ENCODE results near the gene TBC1D23. TPM values are rescaled to one million over a fixed set of nuclear protein-coding genes. Genes with fewer than 3 reads are reported as not detected.
"Not testable (repeated sequence)": the region's sequence is repeated elsewhere in the genome, so short reads cannot be mapped to it uniquely, and the experiment has no call there.

Gene TBC1D23
- total RNA-seq, 1 donor from 2014 or later: 41.9 TPM

GRCh38 chr3:100316641-100317069, 55.9 kb downstream of the TBC1D23 start:
- H3K4me1 ChIP-seq: peaks cover 5% of the 10 kb centered on the region
- peak; percentile 60 for TF ChIP-seq CTCF (IDR thresholded peaks at IDR 0.05)
- no peak for DNase-seq
- no peaks in the 10 kb centered on the region for H3K9me3 ChIP-seq
- H3K27ac ChIP-seq: no peak overlapping the region
- peak; percentile 69 to 76 for ATAC-seq
- H3K36me3 ChIP-seq: peaks cover 53% of the 10 kb centered on the region
- H3K4me3 ChIP-seq: no peak overlapping the region
- intact Hi-C loops (cut with DNase I): no loop called here
- no peaks in the 10 kb centered on the region for H3K27me3 ChIP-seq (ENCODE audit: low read depth)

GRCh38 chr3:100317912-100318311, 57.1 kb downstream of the TBC1D23 start:
- H3K36me3 ChIP-seq: peaks cover 42% of the 10 kb centered on the region
- H3K27ac ChIP-seq: no peak overlapping the region
- no peaks in the 10 kb centered on the region for H3K27me3 ChIP-seq (ENCODE audit: low read depth)
- ATAC-seq: no peak
- no peaks in the 10 kb centered on the region for H3K9me3 ChIP-seq
- intact Hi-C loops (cut with DNase I): no loop called here
- peaks cover 5% of the 10 kb centered on the region for H3K4me1 ChIP-seq
- H3K4me3 ChIP-seq: no peak overlapping the region
- no peak for TF ChIP-seq CTCF (IDR thresholded peaks at IDR 0.05)
- DNase-seq: no peak

- no peak for ATAC-seq
- Histone ChIP-seq H3K27ac (no peak overlapping the region), H3K9me3 (no peaks in the 10 kb centered on the region), H3K27me3 (ENCODE audit: low read depth) (no peaks in the 10 kb centered on the region), H3K4me1 (peaks cover 5% of the 10 kb centered on the region), H3K4me3 (no peak overlapping the region), H3K36me3 (peaks cover 45% of the 10 kb centered on the region)
- DNase-seq: no peak
- TF ChIP-seq CTCF (IDR thresholded peaks at IDR 0.05): no peak
- intact Hi-C loops (cut with DNase I): no loop called here
These were observed 59.2 kb downstream of the TBC1D23 start for GRCh38 chr3:100319951-100320350.

- Histone ChIP-seq H3K4me1 (no peaks in the 10 kb centered on the region), H3K27me3 (ENCODE audit: low read depth) (no peaks in the 10 kb centered on the region), H3K9me3 (no peaks in the 10 kb centered on the region), H3K27ac (no peak overlapping the region), H3K36me3 (peaks cover 39% of the 10 kb centered on the region), H3K4me3 (no peak overlapping the region)
- intact Hi-C loops (cut with DNase I): no loop called here
- ATAC-seq (no peak), DNase-seq (no peak)
- no peak for TF ChIP-seq CTCF (IDR thresholded peaks at IDR 0.05)
These were observed 63.3 kb downstream of the TBC1D23 start for GRCh38 chr3:100324044-100324443.

GRCh38 chr3:100325827-100326226, 65.0 kb downstream of the TBC1D23 start:
- no peak for TF ChIP-seq CTCF (IDR thresholded peaks at IDR 0.05)
- Histone ChIP-seq H3K27me3 (ENCODE audit: low read depth) (no peaks in the 10 kb centered on the region), H3K36me3 (peaks cover 22% of the 10 kb centered on the region), H3K4me1 (no peaks in the 10 kb centered on the region), H3K4me3 (no peak overlapping the region), H3K27ac (no peak overlapping the region), H3K9me3 (no peaks in the 10 kb centered on the region)
- DNase-seq (no peak), ATAC-seq (no peak)
- intact Hi-C loops (cut with DNase I): no loop called here

GRCh38 chr3:100327377-100327776, 66.6 kb downstream of the TBC1D23 start:
- H3K4me1 ChIP-seq; H3K27me3 ChIP-seq (ENCODE audit: low read depth); ATAC-seq; DNase-seq; H3K4me3 ChIP-seq; H3K27ac ChIP-seq; H3K9me3 ChIP-seq; intact Hi-C loops (cut with DNase I): not testable (repeated sequence)
- peaks cover 13% of the 10 kb centered on the region for H3K36me3 ChIP-seq

Measured in lower lobe of right lung (tissue), 2 donors.